Memory B cell (primary cell): ENCODE measurements around the gene SLC38A4.

Source experiments
- ATAC-seq: fragments of 150-1000 bp; cut with Tn5 transposase; 2 replicates; pipeline ENCODE4 v1.10.0; 2021; ENCODE audit warnings: low read depth, mild to moderate bottlenecking, moderate library complexity
- DNase-seq, 2 donors: peaks; one replicate each; pipeline ENCODE4 v3.0.0; 2022; ENCODE audit warnings: low spot score in 2 of 2
- H3K27ac Mint-ChIP-seq: one replicate; pipeline ENCODE4 v1.8.0; 2022; ENCODE audit warnings: mild to moderate bottlenecking, moderate library complexity, mixed read lengths
- H3K27me3 Mint-ChIP-seq: one replicate; pipeline ENCODE4 v1.8.0; 2022; ENCODE audit warnings: mixed read lengths
- H3K36me3 Mint-ChIP-seq: one replicate; pipeline ENCODE4 v1.8.0; 2022; ENCODE audit warnings: mild to moderate bottlenecking, mixed read lengths
- H3K4me1 Mint-ChIP-seq: one replicate; pipeline ENCODE4 v1.8.0; 2022; ENCODE audit warnings: mixed read lengths
- H3K4me3 Mint-ChIP-seq: one replicate; pipeline ENCODE4 v1.8.0; 2022; ENCODE audit warnings: mild to moderate bottlenecking, moderate library complexity, mixed read lengths
- H3K9me3 Mint-ChIP-seq: one replicate; pipeline ENCODE4 v1.8.0; 2022; ENCODE audit warnings: mixed read lengths

Gene SLC38A4

DNA sequence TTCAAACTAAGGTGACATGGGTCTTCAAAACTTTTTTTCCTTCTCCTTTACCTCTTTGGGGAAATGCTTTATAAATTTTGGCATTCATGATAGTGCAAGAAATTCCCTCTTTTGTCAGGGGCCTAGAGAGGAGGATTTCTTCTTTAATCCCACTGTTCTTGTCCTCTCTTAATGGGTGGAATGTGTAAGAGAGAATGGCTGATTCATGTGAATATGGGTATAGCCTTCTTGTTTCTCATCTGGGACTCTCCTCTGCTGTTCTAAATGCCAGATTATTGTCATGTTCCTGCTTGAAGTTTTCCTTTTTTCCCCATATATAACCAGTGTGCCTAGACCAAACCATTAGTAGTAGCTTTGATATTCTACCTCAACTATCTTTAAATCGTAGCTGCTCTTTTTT is 46.7 kb downstream of the SLC38A4 start:
- H3K36me3 Mint-ChIP-seq = no peaks in the 10 kb centered on the region
- no peaks in the 10 kb centered on the region for H3K9me3 Mint-ChIP-seq
- no peak for ATAC-seq
- H3K4me3 Mint-ChIP-seq = no peak overlapping the region
- DNase-seq = no peak
- peaks cover 1% of the 10 kb centered on the region for H3K27me3 Mint-ChIP-seq
- no peak overlapping the region for H3K27ac Mint-ChIP-seq
- no peaks in the 10 kb centered on the region for H3K4me1 Mint-ChIP-seq

DNA sequence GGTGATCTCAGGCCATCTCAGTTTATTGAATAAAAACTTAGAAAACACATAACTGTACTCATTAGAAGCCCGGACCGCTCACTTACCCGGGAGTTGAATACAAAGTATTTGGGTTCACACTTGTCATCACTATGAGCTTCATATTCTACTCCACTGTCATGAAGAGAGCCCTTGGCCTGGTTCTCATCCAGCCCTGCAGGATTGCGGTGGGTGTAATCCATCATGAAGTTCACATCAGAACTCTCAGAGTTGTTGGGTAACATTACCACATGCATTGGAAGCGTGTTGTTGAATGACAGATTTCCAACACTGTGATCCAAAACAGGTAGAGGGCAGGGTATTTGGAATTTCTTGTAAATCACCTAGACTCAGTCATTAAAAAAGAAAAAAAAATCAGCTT is 47.4 kb downstream of the SLC38A4 start:
- Mint-ChIP-seq H3K27ac (no peak overlapping the region), H3K9me3 (no peaks in the 10 kb centered on the region), H3K4me1 (no peaks in the 10 kb centered on the region), H3K27me3 (peaks cover 1% of the 10 kb centered on the region), H3K36me3 (no peaks in the 10 kb centered on the region), H3K4me3 (no peak overlapping the region)
- DNase-seq = no peak
- no peak for ATAC-seq

DNA sequence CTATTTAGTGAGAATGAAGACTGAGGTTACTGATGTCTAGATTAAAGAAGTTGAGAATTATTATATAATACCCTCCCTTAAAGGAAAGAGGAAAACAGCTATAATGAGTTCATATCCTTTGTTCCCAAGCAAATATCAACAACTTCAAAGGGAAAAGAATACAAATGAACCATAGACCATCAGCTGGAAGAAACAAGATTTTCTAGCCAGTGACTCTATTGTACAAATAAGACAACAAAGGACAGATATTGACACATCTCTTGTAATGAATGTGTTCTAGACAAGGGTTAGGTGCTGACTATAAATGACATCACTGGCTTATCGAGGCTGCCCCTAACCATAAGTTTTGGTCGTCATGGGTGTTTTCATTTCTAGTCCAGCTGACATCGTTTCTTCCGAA is 48.2 kb downstream of the SLC38A4 start:
- Mint-ChIP-seq H3K27me3 (no peaks in the 10 kb centered on the region), H3K27ac (no peak overlapping the region), H3K4me3 (no peak overlapping the region), H3K36me3 (no peaks in the 10 kb centered on the region), H3K4me1 (no peaks in the 10 kb centered on the region), H3K9me3 (no peaks in the 10 kb centered on the region)
- no peak for ATAC-seq
- no peak for DNase-seq

DNA sequence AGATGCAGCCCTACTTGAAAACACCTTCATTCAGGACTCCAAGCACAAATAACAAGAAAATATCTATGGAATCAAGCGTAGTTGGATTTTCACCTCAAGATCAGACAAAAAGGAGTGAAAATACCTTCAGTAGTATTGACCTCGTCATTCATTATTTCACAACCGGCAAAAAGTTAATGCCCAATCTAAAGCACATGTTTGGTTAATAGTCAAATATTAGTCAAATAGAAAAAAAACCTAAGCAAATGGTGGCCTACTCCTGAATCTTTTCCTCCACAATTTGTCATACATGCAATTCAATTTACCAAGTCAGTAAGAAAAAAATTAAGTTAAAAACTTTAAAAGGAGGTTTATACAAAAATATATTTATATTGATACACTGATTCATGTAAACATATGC is 50.0 kb downstream of the SLC38A4 start:
- H3K36me3 Mint-ChIP-seq = no peaks in the 10 kb centered on the region
- no peaks in the 10 kb centered on the region for H3K4me1 Mint-ChIP-seq
- H3K27ac Mint-ChIP-seq = no peak overlapping the region
- no peaks in the 10 kb centered on the region for H3K9me3 Mint-ChIP-seq
- H3K27me3 Mint-ChIP-seq = no peaks in the 10 kb centered on the region
- no peak for DNase-seq
- ATAC-seq = no peak
- no peak overlapping the region for H3K4me3 Mint-ChIP-seq

DNA sequence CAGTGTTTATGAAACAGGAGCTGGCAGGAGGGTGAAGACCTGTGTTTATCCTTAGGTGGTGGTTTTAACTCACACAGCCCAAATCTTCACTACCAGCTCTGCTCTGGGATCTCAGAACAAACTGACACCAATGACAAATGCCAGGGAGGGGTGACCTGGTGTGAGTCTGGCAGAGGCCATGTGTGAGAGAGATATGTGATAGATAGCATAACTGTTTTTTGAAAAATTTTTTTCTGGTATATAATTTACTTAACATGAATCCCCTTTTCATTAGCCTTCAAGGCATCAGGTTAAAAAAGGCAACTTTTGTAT is 51.5 kb downstream of the SLC38A4 start:
- DNase-seq (no peak), ATAC-seq (no peak)
- H3K27me3 Mint-ChIP-seq = no peaks in the 10 kb centered on the region
- no peak overlapping the region for H3K4me3 Mint-ChIP-seq
- no peaks in the 10 kb centered on the region for H3K9me3 Mint-ChIP-seq
- H3K36me3 Mint-ChIP-seq = no peaks in the 10 kb centered on the region
- no peak overlapping the region for H3K27ac Mint-ChIP-seq
- no peaks in the 10 kb centered on the region for H3K4me1 Mint-ChIP-seq

DNA sequence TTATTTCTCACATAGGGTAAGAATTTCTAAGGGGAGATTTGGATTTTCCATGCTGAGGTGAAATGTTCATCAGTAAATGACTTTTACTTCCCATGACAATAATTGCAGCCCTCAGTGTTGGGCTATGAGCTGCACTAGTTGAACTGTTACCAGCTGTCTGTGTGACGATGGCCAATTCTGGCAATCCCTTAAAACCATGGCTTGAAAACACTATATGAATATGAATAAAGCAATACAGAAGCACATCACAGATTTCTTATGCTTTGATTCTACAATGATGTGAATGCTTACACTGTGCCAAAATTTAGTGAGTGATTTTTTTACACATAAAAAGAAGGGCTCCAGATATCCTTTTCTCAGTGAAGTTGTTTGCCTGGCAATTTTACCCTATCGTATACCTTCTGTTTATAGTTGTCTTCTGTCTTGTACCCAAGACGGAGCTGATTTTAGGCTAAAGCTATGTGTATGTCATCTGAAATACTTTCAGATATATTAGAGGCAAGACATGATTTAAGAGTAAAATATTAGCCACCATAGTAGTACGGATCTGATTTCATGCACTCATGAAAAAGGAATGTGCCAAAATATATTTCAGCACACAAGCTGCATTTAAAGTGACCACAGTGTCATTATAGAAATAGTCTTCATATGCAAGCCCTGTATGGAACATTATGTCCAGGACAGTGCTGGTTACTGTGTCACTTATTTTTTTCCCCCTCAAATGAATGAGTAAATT is 52.0 kb downstream of the SLC38A4 start:
- DNase-seq (no peak), ATAC-seq (no peak)
- Mint-ChIP-seq H3K27ac (no peak overlapping the region), H3K27me3 (no peaks in the 10 kb centered on the region), H3K4me3 (no peak overlapping the region), H3K9me3 (no peaks in the 10 kb centered on the region), H3K36me3 (no peaks in the 10 kb centered on the region), H3K4me1 (no peaks in the 10 kb centered on the region)

DNA sequence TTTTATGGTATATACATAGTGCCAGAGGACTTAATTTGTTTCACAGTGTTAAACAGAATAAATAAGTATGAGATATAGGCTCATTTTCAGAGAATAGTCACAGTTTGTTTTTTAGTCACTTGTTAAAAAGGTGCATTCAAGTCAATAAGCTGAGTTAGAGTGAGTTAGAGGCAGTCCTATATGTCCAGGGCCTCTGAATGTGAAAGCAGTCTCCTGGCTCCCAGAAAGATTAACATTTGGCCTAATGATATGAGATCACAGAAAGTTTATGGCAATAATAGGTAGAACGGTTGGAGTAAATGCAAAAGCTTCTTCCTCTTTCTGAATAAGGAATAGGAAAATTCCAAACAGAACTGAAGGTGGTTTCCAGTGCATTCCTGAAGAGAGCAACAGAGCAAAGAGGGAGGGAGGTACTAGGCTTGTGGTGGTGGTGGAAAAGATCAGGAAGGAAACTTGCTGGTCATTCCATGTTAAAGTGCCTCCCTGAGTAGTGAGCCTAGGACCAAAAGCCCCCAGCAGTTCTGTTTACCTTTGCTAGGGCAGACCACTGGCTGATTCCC is 54.4 kb downstream of the SLC38A4 start:
- Mint-ChIP-seq H3K9me3 (no peaks in the 10 kb centered on the region), H3K36me3 (no peaks in the 10 kb centered on the region), H3K27ac (no peak overlapping the region), H3K4me3 (no peak overlapping the region), H3K4me1 (no peaks in the 10 kb centered on the region), H3K27me3 (no peaks in the 10 kb centered on the region)
- no peak for DNase-seq
- ATAC-seq = no peak

DNA sequence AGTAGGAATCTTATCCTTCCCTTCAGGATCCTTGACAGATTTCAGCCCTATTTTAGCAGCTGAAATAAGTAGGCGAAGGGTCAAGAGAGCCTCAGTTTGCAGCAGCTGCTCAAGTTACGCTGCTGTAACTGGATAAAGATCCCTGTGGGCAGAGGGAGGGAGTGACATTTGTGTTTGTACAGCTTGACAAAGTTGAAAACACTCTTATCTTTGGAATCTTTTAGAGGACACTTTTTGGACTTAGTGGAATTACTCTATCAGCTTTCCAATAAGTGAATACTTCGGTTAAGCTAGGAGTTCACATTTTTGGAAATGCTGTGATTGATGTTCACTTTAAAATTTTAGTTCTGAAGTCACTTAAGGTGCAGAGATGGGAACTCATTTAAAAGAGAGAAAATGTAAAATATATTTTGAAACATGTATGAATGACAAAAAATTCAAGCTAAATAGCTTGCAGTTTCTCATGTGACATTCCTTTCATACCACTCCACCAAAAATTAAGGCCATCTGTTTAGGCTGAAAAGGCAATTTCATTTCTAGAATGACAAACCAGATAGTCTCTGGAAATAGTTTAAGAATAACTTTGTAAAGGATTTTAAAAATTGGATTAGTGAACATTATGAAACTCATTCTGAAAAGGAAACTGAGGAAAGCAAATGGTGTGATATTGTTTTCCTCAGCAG is 55.2 kb downstream of the SLC38A4 start:
- DNase-seq (no peak), ATAC-seq (no peak)
- Mint-ChIP-seq H3K9me3 (no peaks in the 10 kb centered on the region), H3K27ac (no peak overlapping the region), H3K36me3 (no peaks in the 10 kb centered on the region), H3K27me3 (no peaks in the 10 kb centered on the region), H3K4me3 (no peak overlapping the region), H3K4me1 (no peaks in the 10 kb centered on the region)

DNA sequence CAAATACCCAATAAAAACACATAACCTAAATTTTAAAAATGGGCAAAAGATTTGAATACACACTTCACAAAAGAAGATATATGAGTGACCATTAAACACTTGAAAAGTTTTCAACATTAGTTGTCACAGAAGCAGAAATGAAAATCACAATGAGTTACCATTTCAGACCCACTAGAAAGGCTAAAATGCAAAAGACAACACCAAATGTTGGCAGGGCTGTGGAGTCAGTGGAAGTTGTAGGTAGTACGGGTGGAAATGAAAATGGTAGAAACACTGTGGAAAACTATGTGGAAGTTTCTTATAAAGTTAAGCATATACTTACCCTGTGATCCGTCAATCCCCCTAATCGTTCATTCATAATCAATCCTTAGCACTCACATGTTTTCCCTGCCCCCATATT is 61.8 kb downstream of the SLC38A4 start:
- H3K4me1 Mint-ChIP-seq = no peaks in the 10 kb centered on the region
- peaks cover 4% of the 10 kb centered on the region for H3K36me3 Mint-ChIP-seq
- no peak overlapping the region for H3K27ac Mint-ChIP-seq
- ATAC-seq (no peak), DNase-seq (no peak)
- H3K9me3 Mint-ChIP-seq = peaks cover 4% of the 10 kb centered on the region
- no peak overlapping the region for H3K4me3 Mint-ChIP-seq
- H3K27me3 Mint-ChIP-seq = no peaks in the 10 kb centered on the region

DNA sequence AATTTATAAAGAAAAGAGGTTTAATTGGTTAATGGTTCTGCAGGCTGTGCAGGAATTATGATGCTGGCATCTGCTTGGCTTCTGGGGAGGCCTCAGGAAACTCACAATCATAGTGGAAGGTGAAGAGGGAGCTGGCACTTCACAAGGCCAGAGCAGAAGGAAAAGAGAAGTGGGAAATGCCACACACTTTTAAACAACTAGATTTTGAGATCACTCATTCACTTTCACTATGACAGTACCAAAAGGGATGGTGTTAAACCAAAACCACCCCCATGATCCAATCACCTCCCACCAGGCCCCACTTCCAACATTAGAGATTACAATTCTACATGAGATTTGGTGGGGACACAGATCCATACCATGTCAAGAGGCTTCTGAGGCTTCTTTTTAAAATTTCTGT is 62.6 kb downstream of the SLC38A4 start:
- ATAC-seq (no peak), DNase-seq (no peak)
- no peak overlapping the region for H3K27ac Mint-ChIP-seq
- no peaks in the 10 kb centered on the region for H3K27me3 Mint-ChIP-seq
- H3K4me3 Mint-ChIP-seq = no peak overlapping the region
- peaks cover 5% of the 10 kb centered on the region for H3K36me3 Mint-ChIP-seq
- H3K4me1 Mint-ChIP-seq = no peaks in the 10 kb centered on the region
- peaks cover 5% of the 10 kb centered on the region for H3K9me3 Mint-ChIP-seq

DNA sequence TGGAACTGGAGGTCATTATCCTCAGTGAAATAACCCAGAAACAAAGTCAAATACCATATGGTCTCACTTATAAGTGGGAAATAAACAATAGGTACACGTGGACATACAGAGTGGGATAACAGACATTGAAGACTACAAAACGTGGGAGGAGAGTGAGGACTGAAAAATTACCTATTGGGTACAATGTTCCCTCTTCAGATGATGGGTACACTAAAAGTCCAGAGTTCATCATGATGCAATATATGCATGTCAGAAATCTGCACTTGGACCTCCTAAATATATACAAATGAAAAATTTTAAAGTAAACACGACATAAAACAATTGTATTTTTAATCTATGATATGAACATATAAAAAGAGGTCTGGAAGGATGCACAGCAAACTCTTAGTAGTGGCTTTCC is 71.2 kb downstream of the SLC38A4 start:
- DNase-seq = no peak
- Mint-ChIP-seq H3K27ac (no peak overlapping the region), H3K36me3 (peaks cover 9% of the 10 kb centered on the region), H3K9me3 (peaks cover 12% of the 10 kb centered on the region), H3K4me1 (no peaks in the 10 kb centered on the region), H3K4me3 (no peak overlapping the region), H3K27me3 (no peaks in the 10 kb centered on the region)
- no peak for ATAC-seq

DNA sequence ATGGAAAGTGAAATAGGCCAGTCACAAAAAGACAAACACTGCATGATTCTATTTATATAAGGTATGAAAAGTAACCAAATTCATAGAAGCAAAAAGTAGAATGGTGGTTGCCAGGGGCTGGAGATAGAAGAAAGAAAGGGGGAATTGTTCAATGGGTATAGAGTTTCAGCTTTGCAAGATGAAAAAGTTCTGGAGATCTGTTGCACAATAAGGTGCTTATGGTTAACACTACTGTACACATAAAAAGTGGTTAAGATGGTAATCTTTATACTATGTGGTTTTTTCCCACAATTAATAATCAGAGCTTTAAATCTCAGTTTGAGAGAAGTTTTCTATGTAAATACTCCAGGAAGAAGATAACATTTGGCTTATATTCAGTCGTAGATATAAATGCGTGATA is 73.4 kb downstream of the SLC38A4 start:
- peaks cover 11% of the 10 kb centered on the region for H3K9me3 Mint-ChIP-seq
- peaks cover 6% of the 10 kb centered on the region for H3K36me3 Mint-ChIP-seq
- no peaks in the 10 kb centered on the region for H3K27me3 Mint-ChIP-seq
- H3K27ac Mint-ChIP-seq = no peak overlapping the region
- no peaks in the 10 kb centered on the region for H3K4me1 Mint-ChIP-seq
- no peak overlapping the region for H3K4me3 Mint-ChIP-seq
- DNase-seq (no peak), ATAC-seq (no peak)

DNA sequence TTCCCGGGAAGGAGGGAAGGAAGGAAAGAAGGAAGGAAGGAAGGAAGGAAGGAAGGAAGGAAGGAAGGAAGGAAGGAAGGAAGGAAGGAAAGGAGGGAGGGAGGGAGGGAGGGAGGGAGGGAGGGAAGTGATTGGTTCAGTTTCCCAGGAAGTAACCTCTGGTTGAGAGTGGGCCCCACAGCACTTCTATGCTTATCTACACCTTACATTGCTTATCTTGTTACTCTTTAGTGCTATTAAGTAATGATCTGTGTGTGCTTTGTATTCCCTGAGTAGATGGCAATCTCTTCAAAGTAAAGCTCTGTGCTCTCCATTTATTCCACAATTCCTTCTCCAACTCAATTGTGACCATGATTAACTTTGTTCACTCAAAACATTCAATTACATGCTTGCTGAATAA is 74.6 kb downstream of the SLC38A4 start:
- Mint-ChIP-seq H3K36me3 (peaks cover 2% of the 10 kb centered on the region), H3K27ac (peak overlapping the region; percentile 3), H3K27me3 (no peaks in the 10 kb centered on the region)

DNA sequence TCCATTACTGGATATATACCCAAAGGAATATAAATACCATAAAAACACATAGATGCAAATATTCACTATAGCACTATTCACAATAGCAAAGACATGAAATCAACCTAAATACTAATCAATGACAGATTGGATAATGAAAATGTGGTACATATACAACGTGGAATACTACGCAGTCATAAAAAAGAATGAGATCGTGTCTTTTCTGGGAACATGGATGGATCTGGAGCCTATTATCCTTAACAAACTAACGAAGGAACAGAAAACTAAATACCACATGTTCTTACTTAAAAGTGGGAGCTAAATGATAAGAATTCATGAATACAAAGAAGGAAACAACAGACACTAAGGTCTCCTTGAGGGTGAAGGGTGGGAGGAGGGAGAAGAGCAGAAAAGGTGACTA is 76.5 kb downstream of the SLC38A4 start:
- Mint-ChIP-seq H3K27me3 (no peaks in the 10 kb centered on the region), H3K27ac (no peak overlapping the region), H3K4me3 (no peak overlapping the region), H3K36me3 (peaks cover 2% of the 10 kb centered on the region), H3K4me1 (no peaks in the 10 kb centered on the region), H3K9me3 (peaks cover 12% of the 10 kb centered on the region)
- no peak for ATAC-seq
- DNase-seq = no peak

More for the DNA sequence above, 74.6 kb downstream of the SLC38A4 start:
- no peak for ATAC-seq
- Mint-ChIP-seq H3K4me3 (no peak overlapping the region), H3K9me3 (peaks cover 6% of the 10 kb centered on the region), H3K4me1 (no peaks in the 10 kb centered on the region)
- no peak for DNase-seq

DNA sequence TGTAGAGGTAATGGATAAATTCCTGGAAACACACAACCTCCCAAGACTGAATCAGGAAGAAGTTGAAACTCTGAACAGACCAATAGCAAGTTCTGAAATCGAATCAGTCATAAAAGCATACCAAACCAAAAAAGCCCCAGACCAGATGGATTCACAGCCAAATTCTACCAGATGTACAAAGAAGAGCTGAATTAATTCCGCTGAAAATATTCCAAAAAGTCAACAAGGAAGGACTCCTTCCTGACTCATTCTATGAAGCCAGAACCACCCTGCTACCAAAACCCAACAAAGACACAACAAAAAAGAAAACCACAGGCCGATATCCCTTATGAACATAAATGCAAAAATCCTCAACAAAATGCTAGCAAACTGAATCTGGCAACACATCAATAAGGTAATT is 81.5 kb downstream of the SLC38A4 start:
- no peak overlapping the region for H3K4me3 Mint-ChIP-seq
- H3K27ac Mint-ChIP-seq = no peak overlapping the region
- H3K36me3 Mint-ChIP-seq = peaks cover 3% of the 10 kb centered on the region
- peaks cover 20% of the 10 kb centered on the region for H3K9me3 Mint-ChIP-seq
- no peaks in the 10 kb centered on the region for H3K4me1 Mint-ChIP-seq
- no peak for ATAC-seq
- no peak for DNase-seq
- no peaks in the 10 kb centered on the region for H3K27me3 Mint-ChIP-seq
